ENCODE data around the gene CTSG.

DNA sequence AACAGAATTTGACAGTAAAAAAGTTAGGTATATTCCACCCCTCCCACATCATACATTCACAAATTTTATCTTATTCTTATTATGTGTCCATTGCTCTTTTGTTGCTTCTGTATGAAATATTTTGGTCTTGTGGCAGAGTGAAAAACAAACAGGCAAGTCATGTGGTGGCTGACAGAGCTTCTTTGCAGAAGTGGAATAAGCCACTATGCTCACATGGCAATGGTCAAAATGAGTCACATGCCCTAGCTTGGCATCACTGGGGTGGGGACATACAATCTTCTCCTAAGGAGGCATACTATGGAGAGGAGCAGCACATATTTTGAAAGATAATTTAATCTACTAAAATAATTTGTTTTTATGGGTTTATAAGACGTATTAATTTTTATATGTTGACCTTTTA lies 40.3 kb downstream of the CTSG start:
- TF ChIP-seq, protein P1, sequence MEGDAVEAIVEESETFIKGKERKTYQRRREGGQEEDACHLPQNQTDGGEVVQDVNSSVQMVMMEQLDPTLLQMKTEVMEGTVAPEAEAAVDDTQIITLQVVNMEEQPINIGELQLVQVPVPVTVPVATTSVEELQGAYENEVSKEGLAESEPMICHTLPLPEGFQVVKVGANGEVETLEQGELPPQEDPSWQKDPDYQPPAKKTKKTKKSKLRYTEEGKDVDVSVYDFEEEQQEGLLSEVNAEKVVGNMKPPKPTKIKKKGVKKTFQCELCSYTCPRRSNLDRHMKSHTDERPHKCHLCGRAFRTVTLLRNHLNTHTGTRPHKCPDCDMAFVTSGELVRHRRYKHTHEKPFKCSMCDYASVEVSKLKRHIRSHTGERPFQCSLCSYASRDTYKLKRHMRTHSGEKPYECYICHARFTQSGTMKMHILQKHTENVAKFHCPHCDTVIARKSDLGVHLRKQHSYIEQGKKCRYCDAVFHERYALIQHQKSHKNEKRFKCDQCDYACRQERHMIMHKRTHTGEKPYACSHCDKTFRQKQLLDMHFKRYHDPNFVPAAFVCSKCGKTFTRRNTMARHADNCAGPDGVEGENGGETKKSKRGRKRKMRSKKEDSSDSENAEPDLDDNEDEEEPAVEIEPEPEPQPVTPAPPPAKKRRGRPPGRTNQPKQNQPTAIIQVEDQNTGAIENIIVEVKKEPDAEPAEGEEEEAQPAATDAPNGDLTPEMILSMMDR (IDR thresholded peaks at IDR 0.05): no peak
- TF ChIP-seq POLR2A (IDR thresholded peaks at IDR 0.05): no peak
